ENCODE results near the gene C14orf93.

C14orf93 gene

GRCh38 chr14:22976620-22977433 is 33.1 kb downstream of the C14orf93 start:
- no peak for TF ChIP-seq SUZ12 (IDR thresholded peaks at IDR 0.05)
- TF ChIP-seq PKNOX1 (IDR thresholded peaks at IDR 0.05) = no peak
- TF ChIP-seq HDGF (IDR thresholded peaks at IDR 0.05; ENCODE audit: borderline replicate concordance) = no peak
- no peak for TF ChIP-seq FOXM1 (IDR thresholded peaks at IDR 0.05; ENCODE audit: borderline replicate concordance)
- no peak for TF ChIP-seq CTBP1 (IDR thresholded peaks at IDR 0.05; ENCODE audit: borderline replicate concordance)
- no peak for TF ChIP-seq NFRKB (IDR thresholded peaks at IDR 0.05)
- no peak for TF ChIP-seq FOXA1 (IDR thresholded peaks at IDR 0.05)
- TF ChIP-seq BHLHE40 (IDR thresholded peaks at IDR 0.05; ENCODE audit: borderline replicate concordance) = no peak
- TF ChIP-seq SP1 (IDR thresholded peaks at IDR 0.05) = no peak
- no peak for DNase-seq (ENCODE audit: extremely low spot score)
- ChIA-PET POLR2A (interaction anchor here (1.0 to 7.3 kb wide), 17 partner anchors 7 to 119 kb away, joined by 3 to 56 read pairs (median 5); partner anchors contain the start of genes AJUBA, C14orf119, CDH24 and HAUS4), CTCF (interaction anchor here (0.7 to 3.3 kb wide), 8 partner anchors 10 to 95 kb away, joined by 3 to 29 read pairs (median 7); no protein-coding TSS in a partner anchor)

GRCh38 chr14:22974530-22975313 is 35.2 kb downstream of the C14orf93 start:
- DNase-seq (ENCODE audit: extremely low spot score) = no peak
- POLR2A ChIA-PET = interaction anchor here (0.9 to 7.3 kb wide), 6 partner anchors 10 to 84 kb away, joined by 3 to 56 read pairs (median 6); partner anchors contain the start of gene AJUBA
- CTCF ChIA-PET = interaction anchor here (1.2 to 3.5 kb wide), 3 partner anchors 8 to 12 kb away, joined by 6 to 36 read pairs (median 7); partner anchors contain the start of gene AJUBA
- TF ChIP-seq FOXM1 (IDR thresholded peaks at IDR 0.05; ENCODE audit: borderline replicate concordance) (no peak), LEF1 (IDR thresholded peaks at IDR 0.05; ENCODE audit: borderline replicate concordance) (no peak), PKNOX1 (IDR thresholded peaks at IDR 0.05) (no peak), HDGF (IDR thresholded peaks at IDR 0.05; ENCODE audit: borderline replicate concordance) (no peak), ARNT (IDR thresholded peaks at IDR 0.05) (no peak), BHLHE40 (IDR thresholded peaks at IDR 0.05; ENCODE audit: borderline replicate concordance) (no peak)

- ChIA-PET CTCF (interaction anchor here (0.5 to 3.5 kb wide), 16 partner anchors 9 to 1674 kb away, joined by 3 to 41 read pairs (median 4); partner anchors contain the start of genes AJUBA, CDH24 and HAUS4), POLR2A (interaction anchor here (0.9 to 7.3 kb wide), 9 partner anchors 11 to 122 kb away, joined by 3 to 56 read pairs (median 4); partner anchors contain the start of genes ACIN1, AJUBA, C14orf119 and HAUS4)
- DNase-seq (ENCODE audit: extremely low spot score) = peak; percentile 61
- TF ChIP-seq FOXA1 (IDR thresholded peaks at IDR 0.05) (no peak), PKNOX1 (IDR thresholded peaks at IDR 0.05) (peak; percentile 38; the same call in 1 of the 2 replicates)
Measured at GRCh38 chr14:22973217-22974032, 36.5 kb downstream of the C14orf93 start.

GRCh38 chr14:22972313-22972930 is 37.5 kb downstream of the C14orf93 start:
- DNase-seq (ENCODE audit: extremely low spot score) = no peak
- TF ChIP-seq SUZ12 (IDR thresholded peaks at IDR 0.05) (no peak), TARDBP (IDR thresholded peaks at IDR 0.05) (no peak), SP1 (IDR thresholded peaks at IDR 0.05) (no peak), PKNOX1 (IDR thresholded peaks at IDR 0.05) (no peak), FOXA1 (IDR thresholded peaks at IDR 0.05) (no peak), HDGF (IDR thresholded peaks at IDR 0.05; ENCODE audit: borderline replicate concordance) (no peak)
- ChIA-PET CTCF (interaction anchor here (0.5 to 3.5 kb wide), 9 partner anchors 10 to 247 kb away, joined by 3 to 41 read pairs (median 4); partner anchors contain the start of genes AJUBA and CDH24), POLR2A (interaction anchor here (0.9 to 7.3 kb wide), 6 partner anchors 12 to 123 kb away, joined by 4 to 56 read pairs (median 6); partner anchors contain the start of genes ACIN1, AJUBA, C14orf119 and HAUS4)

GRCh38 chr14:22971152-22971551 is 38.8 kb downstream of the C14orf93 start:
- no peak for DNase-seq (ENCODE audit: extremely low spot score)
- ChIA-PET POLR2A (interaction anchor here (2.5 to 7.3 kb wide), 2 partner anchors 13 to 14 kb away, joined by 17 to 56 read pairs; partner anchors contain the start of genes AJUBA and HAUS4), CTCF (interaction anchor here (3.5 kb wide), 1 partner anchor 12 kb away, joined by 36 read pairs; the partner anchor contains the start of gene AJUBA)
- no peak for TF ChIP-seq SP1 (IDR thresholded peaks at IDR 0.05)
- TF ChIP-seq ZNF384 (IDR thresholded peaks at IDR 0.05) = no peak
- no peak for TF ChIP-seq HDGF (IDR thresholded peaks at IDR 0.05; ENCODE audit: borderline replicate concordance)
- TF ChIP-seq NFRKB (IDR thresholded peaks at IDR 0.05) = no peak
- TF ChIP-seq FOXA1 (IDR thresholded peaks at IDR 0.05) = no peak
- no peak for TF ChIP-seq PKNOX1 (IDR thresholded peaks at IDR 0.05)
- no peak for TF ChIP-seq FOXM1 (IDR thresholded peaks at IDR 0.05; ENCODE audit: borderline replicate concordance)
- TF ChIP-seq SUZ12 (IDR thresholded peaks at IDR 0.05) = no peak
- TF ChIP-seq CTBP1 (IDR thresholded peaks at IDR 0.05; ENCODE audit: borderline replicate concordance) = no peak
- no peak for TF ChIP-seq ARNT (IDR thresholded peaks at IDR 0.05)
- TF ChIP-seq BHLHE40 (IDR thresholded peaks at IDR 0.05; ENCODE audit: borderline replicate concordance) = no peak
- no peak for TF ChIP-seq FOXK2 (IDR thresholded peaks at IDR 0.05)
- TF ChIP-seq ELF4 (IDR thresholded peaks at IDR 0.05) = no peak
- no peak for TF ChIP-seq LEF1 (IDR thresholded peaks at IDR 0.05; ENCODE audit: borderline replicate concordance)
- no peak for TF ChIP-seq TARDBP (IDR thresholded peaks at IDR 0.05)
- TF ChIP-seq L3MBTL2 (conservative IDR thresholded peaks at IDR 0.05) = no peak
